Stimulated activated CD8-positive, alpha-beta memory T cell treated with anti-CD3 and anti-CD28 coated beads, Interleukin-15, amount 100 ng/mL, for 4 hours (primary cell): ENCODE measurements around the gene ADGRB2.

ENCODE experiments used
- DNase-seq, 2 donors: peaks; one replicate each; pipeline ENCODE4 v3.0.0-alpha.2; 2020; ENCODE audit warnings: low read depth in 2 of 2

ADGRB2 gene, protein sequence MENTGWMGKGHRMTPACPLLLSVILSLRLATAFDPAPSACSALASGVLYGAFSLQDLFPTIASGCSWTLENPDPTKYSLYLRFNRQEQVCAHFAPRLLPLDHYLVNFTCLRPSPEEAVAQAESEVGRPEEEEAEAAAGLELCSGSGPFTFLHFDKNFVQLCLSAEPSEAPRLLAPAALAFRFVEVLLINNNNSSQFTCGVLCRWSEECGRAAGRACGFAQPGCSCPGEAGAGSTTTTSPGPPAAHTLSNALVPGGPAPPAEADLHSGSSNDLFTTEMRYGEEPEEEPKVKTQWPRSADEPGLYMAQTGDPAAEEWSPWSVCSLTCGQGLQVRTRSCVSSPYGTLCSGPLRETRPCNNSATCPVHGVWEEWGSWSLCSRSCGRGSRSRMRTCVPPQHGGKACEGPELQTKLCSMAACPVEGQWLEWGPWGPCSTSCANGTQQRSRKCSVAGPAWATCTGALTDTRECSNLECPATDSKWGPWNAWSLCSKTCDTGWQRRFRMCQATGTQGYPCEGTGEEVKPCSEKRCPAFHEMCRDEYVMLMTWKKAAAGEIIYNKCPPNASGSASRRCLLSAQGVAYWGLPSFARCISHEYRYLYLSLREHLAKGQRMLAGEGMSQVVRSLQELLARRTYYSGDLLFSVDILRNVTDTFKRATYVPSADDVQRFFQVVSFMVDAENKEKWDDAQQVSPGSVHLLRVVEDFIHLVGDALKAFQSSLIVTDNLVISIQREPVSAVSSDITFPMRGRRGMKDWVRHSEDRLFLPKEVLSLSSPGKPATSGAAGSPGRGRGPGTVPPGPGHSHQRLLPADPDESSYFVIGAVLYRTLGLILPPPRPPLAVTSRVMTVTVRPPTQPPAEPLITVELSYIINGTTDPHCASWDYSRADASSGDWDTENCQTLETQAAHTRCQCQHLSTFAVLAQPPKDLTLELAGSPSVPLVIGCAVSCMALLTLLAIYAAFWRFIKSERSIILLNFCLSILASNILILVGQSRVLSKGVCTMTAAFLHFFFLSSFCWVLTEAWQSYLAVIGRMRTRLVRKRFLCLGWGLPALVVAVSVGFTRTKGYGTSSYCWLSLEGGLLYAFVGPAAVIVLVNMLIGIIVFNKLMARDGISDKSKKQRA (N-terminal part only)

GRCh38 chr1:31764312-31765040 is at the start of gene ADGRB2:
TSS of gene ADGRB2 (minus strand) at chr1:31764340. CDS start at chr1:31757221, 7,119 bp downstream.
- DNase-seq, result no peak

DNA sequence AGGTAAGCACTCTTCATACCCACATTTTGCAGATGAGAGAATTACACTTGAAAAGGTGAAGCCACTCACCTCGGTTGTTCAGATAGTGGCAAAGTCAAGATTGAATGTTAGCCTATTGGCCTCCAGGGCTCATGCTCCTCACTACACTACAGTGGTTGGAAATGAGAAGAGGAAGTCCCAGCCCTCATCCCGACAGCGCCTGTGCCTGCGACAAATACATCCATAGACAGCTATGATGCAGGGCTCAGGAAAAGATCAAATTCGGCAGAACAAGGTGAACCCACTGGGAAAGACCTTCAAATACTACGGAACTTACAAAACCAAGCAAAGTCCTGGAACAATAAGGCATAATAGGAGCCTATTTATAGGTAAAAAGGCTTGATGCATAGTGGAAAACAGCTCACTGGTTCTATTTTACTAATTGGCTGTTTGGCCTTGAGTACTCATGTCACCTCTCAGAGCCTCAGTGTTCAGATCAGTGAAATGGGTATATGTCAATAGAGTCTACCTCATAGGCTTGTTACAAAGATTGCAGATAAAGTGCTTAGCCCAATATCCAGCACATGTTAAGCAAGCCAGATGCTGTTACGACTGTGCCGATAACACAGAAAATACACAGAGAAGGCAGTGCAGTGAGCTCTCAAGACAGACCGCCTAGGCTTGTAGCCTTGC is 48.2 kb upstream of the ADGRB2 start:
- no peak for DNase-seq

GRCh38 chr1:31811605-31812004 is 47.5 kb upstream of the ADGRB2 start:
- no peak for DNase-seq

GRCh38 chr1:31809698-31810097 is 45.6 kb upstream of the ADGRB2 start:
- no peak for DNase-seq

DNA sequence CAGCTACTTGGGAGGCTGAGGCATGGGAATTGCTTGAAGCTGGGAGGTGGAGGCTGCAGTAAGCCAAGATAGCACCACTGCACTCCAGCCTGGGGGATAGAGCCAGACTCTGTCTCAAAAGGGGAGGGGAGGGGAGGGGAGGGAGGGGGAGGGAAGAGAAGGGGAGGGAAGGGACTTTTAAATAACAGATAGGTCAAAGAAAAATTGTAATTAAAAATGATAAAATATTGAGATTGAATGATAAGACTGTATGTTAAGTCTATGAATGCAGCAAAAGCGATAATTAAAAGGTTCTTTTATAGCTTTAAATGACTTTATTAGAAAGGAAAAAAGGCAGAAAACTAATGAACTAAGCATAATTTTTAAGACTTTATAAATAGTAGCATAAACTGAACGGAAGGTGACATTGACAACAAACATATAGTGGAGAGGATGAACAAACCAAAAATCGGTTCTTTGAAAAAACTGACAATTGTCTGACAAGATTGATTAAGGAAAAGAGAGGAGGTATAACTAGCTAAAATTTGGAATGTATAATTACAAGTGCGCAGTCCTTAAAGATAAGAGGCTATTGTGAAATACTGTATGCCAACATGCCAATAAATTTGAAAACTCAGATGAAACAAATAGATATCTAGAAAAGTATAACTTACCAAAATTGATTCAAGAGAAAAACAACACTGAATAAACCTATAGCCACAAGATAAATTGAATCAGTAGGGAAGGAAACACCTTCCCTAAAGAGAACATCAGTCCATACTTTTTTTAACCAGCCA is 43.3 kb upstream of the ADGRB2 start:
- no peak for DNase-seq

GRCh38 chr1:31805318-31805717 is 41.2 kb upstream of the ADGRB2 start:
- DNase-seq, result no peak

GRCh38 chr1:31804098-31804497 is 40.0 kb upstream of the ADGRB2 start:
- no peak for DNase-seq

DNA sequence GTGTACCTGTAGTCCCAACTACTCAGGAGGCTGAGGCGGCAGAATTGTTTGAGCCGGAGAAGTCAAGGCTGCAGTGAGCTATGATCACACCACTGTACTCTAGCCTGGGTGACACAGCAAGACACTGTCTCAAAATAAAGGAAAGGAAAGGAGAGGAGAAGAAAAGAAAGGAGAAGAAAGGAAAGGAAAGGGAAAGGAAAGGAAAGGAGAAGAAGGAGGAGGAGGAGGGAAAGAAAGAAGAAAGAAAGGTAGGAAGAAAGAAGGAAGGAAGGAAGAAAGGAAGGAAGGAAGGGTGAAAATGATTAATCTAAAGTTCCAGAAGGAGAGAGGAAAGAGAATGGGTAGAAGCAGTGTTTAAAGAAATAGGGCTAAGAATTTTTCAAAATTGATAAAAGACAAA is 39.5 kb upstream of the ADGRB2 start:
- no peak for DNase-seq

- DNase-seq, result no peak
These were observed 38.3 kb upstream of the ADGRB2 start for GRCh38 chr1:31802190-31803150.

GRCh38 chr1:31801458-31801857 is 37.3 kb upstream of the ADGRB2 start:
- no peak for DNase-seq

DNA sequence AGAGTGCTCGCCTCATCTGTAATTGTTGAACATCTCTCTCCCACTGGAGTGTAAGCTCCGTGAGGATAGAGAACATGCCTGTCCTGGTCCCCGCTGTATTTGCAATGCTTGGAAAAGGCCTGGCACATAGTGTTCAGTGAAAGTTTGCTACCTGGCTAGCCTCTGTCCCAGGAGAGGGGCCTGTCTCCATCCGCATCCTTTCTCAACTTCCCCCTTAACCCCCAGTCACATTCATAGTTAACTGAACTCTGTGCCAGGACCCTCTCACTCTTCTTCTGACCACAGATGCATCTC is 36.5 kb upstream of the ADGRB2 start:
- no peak for DNase-seq

GRCh38 chr1:31799895-31800673 is 35.9 kb upstream of the ADGRB2 start:
- no peak for DNase-seq

GRCh38 chr1:31799196-31799894 is 35.2 kb upstream of the ADGRB2 start:
- no peak for DNase-seq

DNA sequence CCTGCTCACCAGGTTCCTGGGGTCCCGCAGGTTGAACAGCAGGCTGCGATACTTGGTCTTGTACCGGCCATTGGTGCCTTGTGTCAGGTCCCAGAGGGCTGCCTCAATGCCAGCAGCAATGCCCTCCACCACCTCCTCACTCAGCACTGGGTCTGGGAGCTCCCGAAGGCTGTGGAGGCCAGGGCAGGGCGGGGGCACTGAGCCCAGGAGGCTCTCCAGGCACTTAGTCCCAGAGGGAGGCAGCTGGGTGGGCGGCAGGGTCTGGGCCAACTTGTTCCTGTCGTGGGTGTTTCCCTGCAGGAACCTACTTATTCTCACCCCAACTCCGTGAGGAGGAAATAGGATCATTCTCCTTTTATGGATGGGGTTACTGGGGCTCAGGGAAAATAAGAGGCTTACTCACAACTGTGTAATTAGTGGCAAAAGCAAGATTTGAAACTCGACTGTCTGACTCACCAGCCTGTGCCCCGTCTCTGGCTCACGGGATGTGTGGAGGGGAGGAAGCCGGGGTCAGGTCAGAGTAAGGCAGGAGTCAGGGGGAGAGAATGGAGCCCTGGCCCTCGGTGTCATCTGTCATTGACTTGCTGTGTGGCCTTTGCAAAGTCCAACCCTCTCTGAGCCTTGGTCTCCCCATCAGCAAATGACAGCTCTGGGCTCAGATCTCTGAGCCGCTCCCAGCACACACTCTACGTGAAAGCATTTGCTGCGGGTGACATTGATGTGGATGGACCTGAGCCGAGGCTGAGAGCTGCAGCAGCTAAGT is 34.5 kb upstream of the ADGRB2 start:
- DNase-seq, result no peak

GRCh38 chr1:31798086-31798432 is 33.9 kb upstream of the ADGRB2 start:
- DNase-seq, result no peak

DNA sequence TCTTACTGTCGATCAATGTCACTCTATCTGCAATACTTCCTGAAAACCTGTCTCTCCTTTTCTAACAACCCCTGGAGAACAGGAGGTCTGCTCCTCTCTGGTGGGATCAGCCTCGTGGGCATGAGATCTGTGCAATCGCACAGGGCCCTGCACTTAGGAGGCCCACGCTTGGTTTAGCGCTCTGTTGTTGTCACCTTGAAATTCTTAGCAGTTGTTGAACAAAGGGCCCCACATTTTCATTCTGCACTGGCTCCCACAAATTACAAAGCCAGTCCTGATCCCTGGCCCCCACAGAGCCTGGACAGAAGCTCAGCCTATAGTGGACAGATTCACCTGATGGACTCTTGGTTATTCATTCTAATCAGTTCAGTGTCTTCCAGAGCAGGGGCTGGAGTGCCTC is 33.1 kb upstream of the ADGRB2 start:
- DNase-seq, result no peak

GRCh38 chr1:31796707-31797106 is 32.6 kb upstream of the ADGRB2 start:
- no peak for DNase-seq
